GM12892 (cell line): Measurements from ENCODE around the gene BLCAP.

Source experiments
- POLR2A ChIP-seq: IDR thresholded peaks from 2 replicates; pipeline ENCODE4 v1.6.1; 2011; ENCODE audit warnings: low read depth, low read length, control low read depth
- POLR2AphosphoS5 ChIP-seq: IDR thresholded peaks from 2 replicates; pipeline ENCODE4 v1.6.1; 2011; ENCODE audit warnings: low read depth, low read length, control low read depth
- TAF1 ChIP-seq: IDR thresholded peaks from 2 replicates; pipeline ENCODE4 v1.6.1; 2011; ENCODE audit warnings: low read depth, mild to moderate bottlenecking, control low read depth, low read length, borderline replicate concordance

DNA sequence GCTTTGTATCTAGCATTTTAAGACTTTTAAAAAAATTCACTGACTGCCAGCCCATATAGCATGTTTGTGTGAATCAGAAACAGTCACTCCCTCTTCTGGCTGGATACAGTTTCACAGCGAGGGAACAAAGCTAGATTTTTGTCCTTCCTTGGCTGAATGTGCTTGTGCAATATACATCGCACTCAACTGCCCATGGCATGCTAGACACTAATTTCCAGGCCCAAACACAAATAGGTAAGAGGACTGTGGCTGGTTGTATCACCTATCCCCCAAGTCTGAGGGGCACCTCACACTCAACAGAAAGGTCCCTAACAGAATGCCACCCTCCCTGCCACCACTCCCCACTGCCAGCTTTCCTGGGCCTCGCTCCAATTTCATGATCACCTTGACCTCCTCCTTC lies 16.2 kb upstream of the BLCAP start:
- TF ChIP-seq POLR2A (no peak), POLR2AphosphoS5 (no peak), TAF1 (no peak)
